Measurements from ENCODE around the gene SPEF1. TPM values are rescaled to one million over a fixed set of nuclear protein-coding genes. Genes with fewer than 3 reads are reported as not detected.
A peak's percentile ranks its signal among the peaks of the same experiment; 100 is the strongest.
"Not testable (repeated sequence)": the region's sequence is repeated elsewhere in the genome, so short reads cannot be mapped to it uniquely, and the experiment has no call there.

SPEF1 gene
- total RNA-seq, 2 donors from 2014 or later: 0.14 TPM; not detected in 1

DNA sequence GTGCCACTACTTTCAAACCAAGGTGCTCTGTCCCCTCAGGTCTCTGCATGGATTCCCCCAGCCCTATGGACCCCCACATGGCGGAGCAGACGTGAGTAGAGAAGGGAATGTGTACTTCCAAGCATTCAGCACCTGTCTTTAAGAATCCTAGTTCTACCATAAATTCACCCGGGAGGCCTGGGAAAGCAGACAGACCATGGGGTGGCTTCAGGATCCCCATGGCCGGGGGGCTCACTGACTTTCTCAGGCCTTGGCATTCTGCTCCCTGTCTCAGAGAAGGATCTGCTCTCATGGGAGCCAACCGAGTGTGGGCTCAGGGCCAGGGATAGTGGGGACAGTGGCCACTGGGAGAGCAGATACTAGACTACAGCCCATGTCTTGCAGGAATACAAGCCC, 17.1 kb upstream of the SPEF1 start:
- DNase-seq (ENCODE audit: low spot score in 2 of 2) (no peak), ATAC-seq (no peak)
- Mint-ChIP-seq H3K9me3 (no peaks in the 10 kb centered on the region), H3K27ac (peak overlapping the region; percentile 86 to 99), H3K36me3 (peaks cover 44 to 45% of the 10 kb centered on the region in 2 donors)

DNA sequence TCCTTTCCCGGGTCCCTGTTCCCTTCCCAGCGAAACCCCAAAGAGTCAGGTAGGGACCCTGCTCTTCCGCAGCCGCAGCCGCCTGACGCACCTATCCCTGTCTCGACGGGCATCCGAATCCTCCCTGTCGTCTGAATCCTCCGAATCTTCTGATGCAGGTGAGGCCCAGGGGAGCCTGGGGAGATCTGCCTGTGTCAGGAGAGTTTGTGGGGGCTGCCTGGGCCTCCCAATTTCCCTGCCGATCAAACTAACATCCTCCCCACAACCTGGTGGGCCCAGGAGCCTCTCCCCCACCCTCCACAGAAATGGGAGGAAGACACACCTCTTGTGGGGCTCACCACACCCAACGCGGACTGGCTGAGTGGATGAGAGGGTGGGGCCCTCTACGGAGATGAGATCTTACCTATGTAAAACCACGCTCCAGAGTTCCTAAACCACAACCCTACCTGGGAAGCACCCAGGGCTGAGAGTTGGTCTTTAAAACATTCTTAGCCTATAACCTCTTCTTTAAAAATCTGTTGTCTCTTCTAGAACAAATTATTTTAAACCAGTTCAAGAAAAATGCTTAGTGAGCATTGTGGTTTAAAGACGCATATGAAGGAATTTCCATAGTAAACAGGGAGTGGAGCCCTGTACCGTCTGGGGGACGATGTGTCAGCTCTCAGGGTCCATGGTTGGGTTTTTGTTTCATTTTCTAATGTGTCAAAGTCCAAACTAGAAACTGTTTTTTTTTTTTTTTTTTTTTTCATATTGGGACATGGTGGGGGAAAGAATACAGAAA, 16.5 kb upstream of the SPEF1 start:
- DNase-seq (ENCODE audit: low spot score in 2 of 2) (no peak), ATAC-seq (peak; percentile 21 to 22)
- peak overlapping the region; percentile 86 to 99 for H3K27ac Mint-ChIP-seq
- H3K9me3 Mint-ChIP-seq: no peaks in the 10 kb centered on the region
- H3K36me3 Mint-ChIP-seq: peaks cover 41 to 43% of the 10 kb centered on the region in 2 donors

DNA sequence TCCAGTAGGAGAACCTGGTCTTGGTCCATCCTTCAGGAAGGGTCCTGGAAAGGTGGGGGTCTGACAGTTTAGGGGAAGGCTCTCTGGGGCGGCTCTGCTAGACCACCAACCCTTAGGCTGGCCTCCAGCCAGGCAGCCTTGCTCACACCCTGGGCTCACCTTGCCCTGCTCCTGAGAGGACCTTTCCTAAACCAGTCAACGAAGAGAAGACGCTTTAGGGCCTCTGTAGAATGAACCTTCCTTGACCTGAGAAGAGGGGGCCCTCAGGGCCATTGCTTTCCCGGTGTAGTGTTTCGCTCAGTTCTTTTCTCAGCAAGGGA, 15.9 kb upstream of the SPEF1 start:
- peak overlapping the region; percentile 86 to 99 for H3K27ac Mint-ChIP-seq
- peaks cover 35 to 39% of the 10 kb centered on the region in 2 donors for H3K36me3 Mint-ChIP-seq
- DNase-seq (ENCODE audit: low spot score in 2 of 2) (no peak), ATAC-seq (no peak)
- no peaks in the 10 kb centered on the region for H3K9me3 Mint-ChIP-seq

DNA sequence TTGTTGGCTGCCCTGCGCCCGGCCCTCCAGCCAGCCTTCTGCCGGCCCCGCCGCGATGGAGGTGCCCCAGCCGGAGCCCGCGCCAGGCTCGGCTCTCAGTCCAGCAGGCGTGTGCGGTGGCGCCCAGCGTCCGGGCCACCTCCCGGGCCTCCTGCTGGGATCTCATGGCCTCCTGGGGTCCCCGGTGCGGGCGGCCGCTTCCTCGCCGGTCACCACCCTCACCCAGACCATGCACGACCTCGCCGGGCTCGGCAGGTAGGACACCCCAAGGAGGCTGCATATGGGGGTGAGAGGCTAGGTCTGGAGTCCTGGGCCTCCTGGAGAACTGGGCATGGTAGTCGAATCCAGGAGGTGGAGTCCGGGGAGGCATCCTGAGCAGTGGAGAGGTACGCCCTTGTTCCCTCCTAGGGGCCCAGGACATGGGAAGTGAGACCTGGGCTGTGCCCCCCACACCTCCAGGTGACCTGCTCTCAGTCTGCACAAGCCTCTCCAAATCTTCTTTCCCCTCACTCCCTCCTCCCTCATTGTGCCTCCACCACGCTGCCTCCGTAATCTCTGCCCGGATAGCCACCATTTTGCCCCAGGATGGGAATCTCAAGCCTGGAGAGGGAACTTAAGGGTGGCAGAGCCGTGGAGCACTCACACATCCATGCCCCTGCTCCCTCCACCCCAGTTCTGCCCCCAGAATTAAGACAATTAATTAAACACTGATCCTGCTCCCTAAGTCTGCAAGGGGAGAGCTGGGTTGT, 15.4 kb upstream of the SPEF1 start:
- peak in 1 of 2 donors; percentile 2 for ATAC-seq
- no peak for DNase-seq (ENCODE audit: low spot score in 2 of 2)
- Mint-ChIP-seq H3K36me3 (peaks cover 31 to 34% of the 10 kb centered on the region in 2 donors), H3K9me3 (no peaks in the 10 kb centered on the region), H3K27ac (peak overlapping the region; percentile 86 to 94)

DNA sequence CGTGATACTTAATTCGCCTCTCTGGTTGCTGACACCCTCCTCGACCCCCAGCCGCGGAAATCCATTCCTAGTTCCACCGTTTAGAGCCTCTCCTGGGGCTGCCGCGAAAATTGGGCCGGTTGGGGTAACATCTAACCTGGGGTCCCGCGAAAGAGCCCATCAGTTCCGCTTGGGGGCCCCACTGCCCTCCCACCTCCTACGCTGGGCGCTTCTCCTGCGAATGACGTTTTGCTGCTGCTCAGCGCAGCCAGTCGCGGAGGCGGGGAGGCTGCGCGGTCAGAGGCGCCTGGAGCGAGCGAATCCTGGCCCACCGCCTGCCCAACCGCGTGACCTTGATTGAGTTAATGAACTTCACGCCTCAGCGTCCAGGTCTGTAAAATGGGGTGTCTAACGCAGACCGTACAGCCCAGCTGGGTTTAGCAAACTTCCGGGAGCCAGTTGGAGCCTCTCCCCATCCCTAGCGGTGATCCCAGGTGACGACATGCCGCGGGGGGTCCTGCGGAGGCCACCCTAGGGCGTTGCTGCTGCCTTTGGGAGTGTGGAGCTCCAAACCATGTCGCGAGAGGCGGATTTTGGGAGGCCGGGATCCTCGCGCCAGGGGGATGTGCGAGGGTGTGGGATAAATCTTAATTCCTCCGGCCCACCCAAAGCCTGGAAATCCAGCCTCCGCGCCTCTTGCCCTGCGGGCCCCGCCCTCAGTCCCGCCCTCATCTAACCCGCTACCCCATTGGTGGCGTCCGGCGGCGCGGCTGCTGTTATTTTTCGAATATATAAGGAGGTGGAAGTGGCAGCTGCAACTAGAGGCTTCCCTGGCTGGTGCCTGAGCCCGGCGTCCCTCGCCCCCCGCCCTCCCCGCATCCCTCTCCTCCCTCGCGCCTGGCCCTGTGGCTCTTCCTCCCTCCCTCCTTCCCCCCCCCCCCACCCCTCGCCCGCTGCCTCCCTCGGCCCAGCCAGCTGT, 14.5 kb upstream of the SPEF1 start, which contains the start of gene CDC25B:
CDC25B (plus strand) TSS at position 800 of the 958 bp plus-strand sequence. CDS start 222 bp downstream, outside the sequence.
- Mint-ChIP-seq H3K9me3 (no peaks in the 10 kb centered on the region), H3K36me3 (peaks cover 29 to 31% of the 10 kb centered on the region in 2 donors), H3K27ac (peak within 1 kb of the TSS; percentile 86 to 97)
- ATAC-seq (peak; percentile 84 to 87), DNase-seq (ENCODE audit: low spot score in 2 of 2) (peak; percentile 85 to 93)

DNA sequence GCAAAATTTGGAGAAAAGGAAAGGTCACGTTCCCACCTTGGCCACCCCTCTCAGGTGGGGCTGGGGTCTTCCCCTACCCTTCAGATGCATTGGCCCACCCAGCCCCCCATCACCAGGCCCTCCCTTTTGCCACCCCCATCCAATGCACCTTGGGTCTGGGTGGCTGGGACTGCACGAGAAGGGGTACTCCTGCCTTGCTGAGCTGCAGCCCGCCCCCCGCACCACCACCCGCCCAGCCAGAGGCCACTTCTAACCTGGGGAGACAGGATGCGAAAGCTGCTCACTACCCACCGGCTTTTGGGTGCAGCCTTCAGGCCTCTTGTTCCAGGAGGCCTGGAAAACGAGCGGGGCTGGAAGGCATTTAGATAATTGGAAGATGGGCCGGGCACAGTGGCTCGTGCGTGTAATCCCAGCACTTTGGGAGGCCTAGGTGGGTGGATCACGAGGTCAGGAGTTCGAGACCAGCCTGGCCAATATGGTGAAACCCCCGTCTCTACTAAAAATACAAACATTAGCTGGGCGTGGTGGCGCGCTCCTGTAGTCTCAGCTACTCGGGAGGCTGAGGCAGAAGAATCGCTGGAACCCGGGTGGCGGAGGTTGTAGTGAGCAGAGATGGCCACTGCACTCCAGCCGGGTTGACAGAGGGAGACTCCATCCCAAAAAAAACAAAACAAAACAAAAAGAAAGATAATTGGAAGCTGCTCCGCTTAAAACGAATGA, 13.6 kb upstream of the SPEF1 start:
- DNase-seq (ENCODE audit: low spot score in 2 of 2): no peak
- no peak for ATAC-seq
- H3K36me3 Mint-ChIP-seq: peaks cover 23 to 31% of the 10 kb centered on the region in 2 donors
- H3K9me3 Mint-ChIP-seq: no peaks in the 10 kb centered on the region
- peak overlapping the region; percentile 86 to 97 for H3K27ac Mint-ChIP-seq

DNA sequence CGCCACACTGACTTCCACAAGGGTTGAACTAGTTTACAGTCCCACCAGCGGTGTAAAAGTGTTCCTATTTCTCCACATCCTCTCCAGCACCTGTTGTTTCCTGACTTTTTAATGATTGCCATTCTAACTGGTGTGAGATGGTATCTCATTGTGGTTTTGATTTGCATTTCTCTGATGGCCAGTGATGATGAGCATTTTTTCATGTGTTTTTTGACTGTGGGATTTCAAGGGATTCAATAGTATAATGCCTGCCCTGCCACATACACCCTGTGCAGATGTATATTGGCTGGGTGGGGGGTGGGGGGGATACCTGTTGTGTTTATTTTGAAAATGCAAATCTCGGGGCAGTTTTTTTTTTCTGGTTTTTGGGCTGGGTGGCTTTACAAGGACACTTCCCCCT, 12.9 kb upstream of the SPEF1 start:
- not testable (repeated sequence) for H3K9me3 Mint-ChIP-seq; ATAC-seq; DNase-seq (ENCODE audit: low spot score in 2 of 2)
- Mint-ChIP-seq H3K36me3 (peaks cover 19 to 26% of the 10 kb centered on the region in 2 donors), H3K27ac (peak overlapping the region in 1 of 2 donors; percentile 86)

DNA sequence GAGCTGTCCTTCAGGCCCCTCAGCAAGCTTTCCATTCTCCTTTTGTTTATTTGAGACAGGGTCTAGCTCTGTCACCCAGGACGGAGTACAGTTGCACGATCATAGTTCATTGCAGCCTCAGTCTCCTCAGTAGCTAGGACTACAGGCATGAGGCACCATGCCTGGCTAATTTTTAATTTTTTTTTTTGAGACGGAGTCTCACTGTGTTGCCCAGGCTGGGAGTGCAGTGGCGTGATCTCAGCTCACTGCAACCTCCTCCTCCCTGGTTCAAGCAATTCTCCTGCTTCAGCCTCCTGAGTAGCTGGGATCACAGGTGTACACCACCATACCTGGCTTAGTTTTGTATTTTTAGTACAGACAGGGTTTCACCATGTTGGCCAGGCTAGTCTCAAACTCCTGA, 8.0 kb upstream of the SPEF1 start:
- DNase-seq (ENCODE audit: low spot score in 2 of 2); H3K36me3 Mint-ChIP-seq; ATAC-seq; H3K27ac Mint-ChIP-seq; H3K9me3 Mint-ChIP-seq: not testable (repeated sequence)

DNA sequence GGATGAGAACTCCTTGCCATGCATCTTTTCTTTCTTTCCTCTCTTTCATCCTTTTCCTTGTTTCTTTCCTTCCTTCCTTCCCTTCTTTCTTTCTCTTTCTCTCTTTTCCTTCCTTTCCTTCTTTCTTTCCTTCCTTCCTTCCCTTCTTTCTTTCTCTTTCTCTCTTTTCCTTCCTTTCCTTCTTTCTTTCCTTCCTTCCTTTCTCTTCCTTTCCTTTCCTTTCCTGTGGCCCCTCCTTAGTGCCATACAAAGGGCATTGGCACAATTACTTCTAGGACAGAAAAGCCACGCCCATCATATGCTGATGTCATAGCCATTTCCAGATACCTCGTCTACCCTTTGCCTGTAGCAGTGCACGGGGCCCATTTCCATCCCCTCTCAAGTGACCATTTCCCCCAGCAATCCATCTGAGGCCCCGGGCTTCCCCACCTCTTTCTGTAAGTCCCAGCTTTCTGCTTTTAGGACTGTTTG, 7.5 kb upstream of the SPEF1 start:
- Mint-ChIP-seq H3K9me3 (no peaks in the 10 kb centered on the region), H3K36me3 (peaks cover 8 to 9% of the 10 kb centered on the region in 2 donors), H3K27ac (no peak overlapping the region)
- DNase-seq (ENCODE audit: low spot score in 2 of 2): no peak
- no peak for ATAC-seq

DNA sequence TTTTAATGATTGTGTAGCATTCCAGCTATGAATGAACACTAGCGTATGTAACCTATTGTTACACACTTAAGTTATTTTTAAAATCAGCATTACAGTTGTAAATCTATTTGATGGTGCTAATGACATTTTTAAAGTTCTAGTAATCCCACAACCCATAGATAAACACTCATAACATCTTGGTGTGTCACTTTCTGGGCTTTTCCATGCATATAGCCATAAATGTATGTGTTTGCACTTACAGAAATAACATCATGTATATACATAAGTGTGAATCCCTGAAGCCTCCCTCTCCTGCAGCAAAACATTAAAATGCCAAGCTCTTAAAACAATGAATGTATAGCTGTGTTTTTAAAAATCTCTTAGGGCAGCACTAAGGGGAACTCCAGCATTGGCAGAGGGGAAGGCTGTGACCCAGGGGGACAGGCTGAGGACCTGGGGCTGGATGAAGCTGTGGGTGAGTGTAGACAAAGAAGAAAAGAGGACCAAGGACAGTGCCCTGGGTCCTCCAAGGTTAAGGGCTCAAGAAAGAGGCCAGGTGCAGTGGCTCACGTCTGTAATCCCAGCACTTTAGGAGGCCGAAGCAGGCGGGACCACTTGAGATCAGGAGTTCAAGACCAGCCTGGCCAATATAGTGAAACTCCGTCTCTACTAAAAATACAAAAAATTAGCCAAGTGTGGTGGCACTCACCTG, 6.2 kb upstream of the SPEF1 start:
- peak overlapping the region in 1 of 2 donors; percentile 63 for H3K27ac Mint-ChIP-seq
- no peaks in the 10 kb centered on the region for H3K9me3 Mint-ChIP-seq
- DNase-seq (ENCODE audit: low spot score in 2 of 2) (no peak), ATAC-seq (no peak)
- H3K36me3 Mint-ChIP-seq: peaks cover 8 to 9% of the 10 kb centered on the region in 2 donors

DNA sequence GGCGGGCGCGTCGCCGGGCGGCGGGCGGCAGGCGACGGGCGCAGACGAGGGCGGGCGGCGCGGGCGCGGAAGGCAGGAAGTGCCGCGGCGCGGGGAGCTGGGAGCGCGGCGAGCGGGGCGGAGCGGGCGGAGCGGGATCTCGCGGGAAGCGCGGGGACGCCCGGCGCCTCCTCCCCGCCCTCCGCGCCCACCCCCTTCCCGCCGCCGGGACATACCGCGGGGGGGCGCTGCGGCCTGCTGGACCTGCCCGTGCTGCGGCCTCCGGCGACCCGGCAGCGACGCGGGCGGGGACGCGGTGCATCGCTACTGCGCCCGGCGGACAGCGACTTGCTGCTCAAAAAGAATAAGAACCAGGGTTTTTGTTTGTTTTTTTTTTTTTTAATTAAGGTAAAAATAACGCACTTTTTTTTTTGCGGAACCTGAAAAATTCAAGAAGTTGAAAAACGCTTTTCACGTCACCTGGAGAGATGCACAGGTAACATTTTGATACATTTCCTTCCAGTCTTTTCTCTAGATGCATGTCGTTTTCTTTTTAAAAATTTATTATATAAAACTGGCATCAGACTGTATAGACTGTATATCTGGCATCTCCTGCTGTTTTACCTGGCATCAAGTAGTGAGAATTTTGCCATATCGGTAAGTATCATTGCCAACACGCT, 5.5 kb upstream of the SPEF1 start, which contains the start of gene CENPB:
CENPB (minus strand) TSS at position 76 of the 659 bp plus-strand sequence. CDS start 257 bp downstream, outside the sequence.
- Mint-ChIP-seq H3K36me3 (peaks cover 8 to 9% of the 10 kb centered on the region in 2 donors), H3K27ac (peak within 1 kb of the TSS; percentile 44 to 63), H3K9me3 (no peaks in the 10 kb centered on the region)
- ATAC-seq (peak; percentile 94 to 96), DNase-seq (ENCODE audit: low spot score in 2 of 2) (peak; percentile 92 to 99)

DNA sequence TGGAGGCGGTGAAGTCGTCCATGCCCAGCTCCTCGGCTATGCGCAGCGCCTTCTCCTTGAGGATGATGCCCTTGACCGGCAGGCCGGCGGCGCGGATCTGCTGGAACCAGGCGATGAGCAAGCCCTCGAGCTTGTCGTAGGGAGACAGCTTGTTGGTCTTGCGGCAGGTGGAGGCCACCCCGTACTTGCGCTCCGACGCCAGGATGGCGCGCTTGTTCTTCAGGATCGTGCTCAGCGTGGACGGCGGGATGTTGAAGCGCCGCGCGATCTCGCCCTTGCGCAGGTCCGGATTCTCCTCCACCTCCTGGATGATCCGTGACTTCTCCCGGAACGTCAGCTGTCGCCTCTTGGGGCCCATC, 4.9 kb upstream of the SPEF1 start:
- peaks cover 8 to 9% of the 10 kb centered on the region in 2 donors for H3K36me3 Mint-ChIP-seq
- DNase-seq (ENCODE audit: low spot score in 2 of 2): no peak
- peak overlapping the region in 1 of 2 donors; percentile 44 for H3K27ac Mint-ChIP-seq

DNA sequence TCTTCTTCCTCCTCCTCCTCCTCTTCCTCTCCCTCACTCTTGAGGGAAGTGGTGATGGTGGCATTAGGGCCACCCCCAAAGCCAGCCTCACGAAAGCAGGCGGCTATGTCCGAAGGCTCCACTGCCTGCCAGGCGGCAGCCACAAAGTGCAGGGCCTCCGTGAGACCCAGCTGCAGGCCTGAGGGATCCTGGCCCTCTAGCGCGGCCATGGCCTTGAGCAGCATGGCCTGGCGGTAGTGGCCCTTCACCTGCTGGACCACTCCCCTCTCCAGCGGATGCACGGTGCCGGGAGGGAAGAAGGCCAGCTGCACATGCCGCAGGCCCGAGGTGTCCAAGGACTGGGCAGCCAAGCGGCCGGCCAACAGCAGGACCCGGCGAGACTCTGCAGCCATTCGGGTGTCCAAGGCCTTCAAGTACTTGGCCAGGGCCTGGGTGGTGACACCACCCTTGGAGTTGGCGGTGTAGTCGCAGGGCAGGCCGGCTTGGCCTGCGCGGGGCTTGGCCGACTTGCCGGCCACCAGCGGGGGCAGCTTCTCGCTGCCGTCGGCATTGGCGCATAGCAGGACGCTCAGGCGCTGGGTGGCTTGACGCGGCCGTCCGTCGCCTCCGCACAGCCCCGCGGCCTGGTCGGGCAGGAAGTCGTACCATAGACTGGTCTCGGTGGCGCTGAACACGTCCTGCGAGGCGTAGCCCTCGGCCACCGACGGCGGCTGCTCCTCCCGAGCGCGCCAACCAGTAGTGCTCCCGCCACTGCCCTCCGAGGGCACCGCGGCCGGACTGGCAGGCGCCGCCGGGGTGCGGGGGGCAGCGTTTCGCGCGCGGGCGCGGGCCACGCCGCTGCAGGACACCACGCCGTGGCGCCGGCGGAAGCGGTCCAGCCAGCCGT, 4.2 kb upstream of the SPEF1 start:
- peaks cover 8 to 9% of the 10 kb centered on the region in 2 donors for H3K36me3 Mint-ChIP-seq
- DNase-seq (ENCODE audit: low spot score in 2 of 2): no peak
- no peak for ATAC-seq

More for the DNA sequence above, 4.9 kb upstream of the SPEF1 start:
- H3K9me3 Mint-ChIP-seq: no peaks in the 10 kb centered on the region
- peak; percentile 41 to 59 for ATAC-seq

DNA sequence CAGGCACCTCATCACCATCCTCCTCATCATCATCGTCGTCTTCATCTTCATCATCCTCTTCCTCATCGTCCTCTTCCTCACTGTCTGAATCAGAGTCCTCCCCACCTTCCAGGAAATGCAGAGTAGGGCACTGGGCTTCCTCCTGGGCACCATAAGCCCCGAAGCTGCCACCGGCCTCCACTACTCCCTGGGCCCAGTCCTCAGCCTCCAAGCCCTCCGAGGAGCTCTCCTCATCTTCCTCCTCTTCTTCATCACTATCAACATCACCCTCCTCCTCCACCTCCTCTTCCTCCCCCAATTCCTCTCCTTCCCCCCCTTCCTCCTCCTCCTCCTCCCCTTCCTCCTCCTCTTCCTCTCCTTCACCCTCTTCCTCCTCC, 3.6 kb upstream of the SPEF1 start:
- peak overlapping the region; percentile 51 to 63 for H3K27ac Mint-ChIP-seq
- peaks cover 8 to 9% of the 10 kb centered on the region in 2 donors for H3K36me3 Mint-ChIP-seq
- DNase-seq (ENCODE audit: low spot score in 2 of 2): no peak
- H3K9me3 Mint-ChIP-seq: no peaks in the 10 kb centered on the region
- no peak for ATAC-seq

More for the DNA sequence above, 4.2 kb upstream of the SPEF1 start:
- peak overlapping the region in 1 of 2 donors; percentile 51 for H3K27ac Mint-ChIP-seq
- no peaks in the 10 kb centered on the region for H3K9me3 Mint-ChIP-seq
